Activated naive CD8-positive, alpha-beta T cell treated with anti-CD3 and anti-CD28 coated beads, Interleukin-2, amount 50 U/mL, for 24 hours (primary cell): ENCODE data around the gene CTSZ.

Experiments
- ATAC-seq: fragments of 150-1000 bp; cut with Tn5 transposase; one replicate; pipeline ENCODE4 v1.10.0; 2021
- DNase-seq: peaks from one replicate; pipeline ENCODE4 v3.0.0; 2021
- H3K27ac Mint-ChIP-seq: one replicate; pipeline ENCODE4 v1.8.0; 2021; ENCODE audit warnings: mild to moderate bottlenecking, mixed read lengths
- H3K27me3 Mint-ChIP-seq: one replicate; pipeline ENCODE4 v1.8.0; 2021; ENCODE audit warnings: mixed read lengths
- H3K36me3 Mint-ChIP-seq: one replicate; pipeline ENCODE4 v1.8.0; 2021; ENCODE audit warnings: low read depth, mixed read lengths
- H3K4me1 Mint-ChIP-seq: one replicate; pipeline ENCODE4 v1.8.0; 2021; ENCODE audit warnings: mixed read lengths
- H3K4me3 Mint-ChIP-seq: one replicate; pipeline ENCODE4 v1.8.0; 2021; ENCODE audit warnings: mild to moderate bottlenecking, moderate library complexity, mixed read lengths
- H3K9me3 Mint-ChIP-seq: one replicate; pipeline ENCODE4 v1.8.0; 2021; ENCODE audit warnings: mixed read lengths

Gene CTSZ

GRCh38 chr20:59039233-59039632 lies 32.2 kb upstream of the CTSZ start:
- peak overlapping the region; percentile 85 for H3K27ac Mint-ChIP-seq
- H3K4me1 Mint-ChIP-seq = peaks cover 55% of the 10 kb centered on the region
- ATAC-seq (no peak), DNase-seq (no peak)
- no peaks in the 10 kb centered on the region for H3K27me3 Mint-ChIP-seq
- peaks cover 66% of the 10 kb centered on the region for H3K36me3 Mint-ChIP-seq
- H3K4me3 Mint-ChIP-seq = peak overlapping the region; percentile 82
- H3K9me3 Mint-ChIP-seq = no peaks in the 10 kb centered on the region

GRCh38 chr20:59037386-59037785 lies 30.3 kb upstream of the CTSZ start:
- DNase-seq = no peak
- Mint-ChIP-seq H3K4me1 (peaks cover 54% of the 10 kb centered on the region), H3K4me3 (no peak overlapping the region), H3K27me3 (no peaks in the 10 kb centered on the region), H3K36me3 (peaks cover 77% of the 10 kb centered on the region), H3K27ac (no peak overlapping the region), H3K9me3 (no peaks in the 10 kb centered on the region)
- ATAC-seq = no peak

GRCh38 chr20:59035381-59035780 lies 28.3 kb upstream of the CTSZ start:
- DNase-seq (no peak), ATAC-seq (no peak)
- Mint-ChIP-seq H3K27ac (peak overlapping the region; percentile 10), H3K4me1 (peaks cover 57% of the 10 kb centered on the region), H3K9me3 (no peaks in the 10 kb centered on the region), H3K27me3 (no peaks in the 10 kb centered on the region), H3K36me3 (peaks cover 78% of the 10 kb centered on the region), H3K4me3 (no peak overlapping the region)

- ATAC-seq = no peak
- Mint-ChIP-seq H3K4me1 (peaks cover 58% of the 10 kb centered on the region), H3K27me3 (no peaks in the 10 kb centered on the region), H3K4me3 (peak overlapping the region; percentile 32), H3K27ac (peak overlapping the region; percentile 42), H3K36me3 (peaks cover 81% of the 10 kb centered on the region), H3K9me3 (no peaks in the 10 kb centered on the region)
- no peak for DNase-seq
Observed at GRCh38 chr20:59033616-59034165, 26.6 kb upstream of the CTSZ start.

GRCh38 chr20:59033093-59033492 lies 26.0 kb upstream of the CTSZ start:
- Mint-ChIP-seq H3K9me3 (no peaks in the 10 kb centered on the region), H3K4me3 (peak overlapping the region; percentile 88), H3K27ac (peak overlapping the region; percentile 91), H3K27me3 (no peaks in the 10 kb centered on the region), H3K36me3 (peaks cover 81% of the 10 kb centered on the region), H3K4me1 (peaks cover 60% of the 10 kb centered on the region)
- DNase-seq (no peak), ATAC-seq (no peak)

- peak; percentile 41 for ATAC-seq
Observed at GRCh38 chr20:59032713-59033059, 25.6 kb upstream of the CTSZ start.

GRCh38 chr20:59032023-59032712 lies 25.1 kb upstream of the CTSZ start, which contains the start of gene ATP5F1E:
Gene ATP5F1E, minus strand, starts transcription at chr20:59032335. Its CDS starts 84 bp downstream, at chr20:59032251.
- Mint-ChIP-seq H3K4me3 (peak within 1 kb of the TSS; percentile 90), H3K27me3 (no peaks in the 10 kb centered on the region), H3K27ac (peak within 1 kb of the TSS; percentile 95), H3K4me1 (peaks cover 65% of the 10 kb centered on the region), H3K9me3 (no peaks in the 10 kb centered on the region), H3K36me3 (peaks cover 81% of the 10 kb centered on the region)
- DNase-seq = peak; percentile 98
- ATAC-seq = peak; percentile 99

More at GRCh38 chr20:59032713-59033059, 25.6 kb upstream of the CTSZ start:
- no peaks in the 10 kb centered on the region for H3K9me3 Mint-ChIP-seq
- H3K4me3 Mint-ChIP-seq = peak overlapping the region; percentile 88
- H3K27ac Mint-ChIP-seq = peak overlapping the region; percentile 91
- H3K27me3 Mint-ChIP-seq = no peaks in the 10 kb centered on the region
- DNase-seq = no peak
- peaks cover 81% of the 10 kb centered on the region for H3K36me3 Mint-ChIP-seq
- peaks cover 61% of the 10 kb centered on the region for H3K4me1 Mint-ChIP-seq

GRCh38 chr20:59031564-59032022 lies 24.5 kb upstream of the CTSZ start:
- Mint-ChIP-seq H3K36me3 (peaks cover 81% of the 10 kb centered on the region), H3K4me1 (peaks cover 64% of the 10 kb centered on the region), H3K27ac (peak overlapping the region; percentile 95), H3K27me3 (no peaks in the 10 kb centered on the region), H3K4me3 (peak overlapping the region; percentile 90), H3K9me3 (no peaks in the 10 kb centered on the region)
- DNase-seq = no peak
- peak; percentile 2 for ATAC-seq

GRCh38 chr20:59030911-59031563 lies 24.0 kb upstream of the CTSZ start:
- peak overlapping the region; percentile 90 for H3K4me3 Mint-ChIP-seq
- H3K27me3 Mint-ChIP-seq = no peaks in the 10 kb centered on the region
- H3K27ac Mint-ChIP-seq = peak overlapping the region; percentile 95
- peaks cover 64% of the 10 kb centered on the region for H3K4me1 Mint-ChIP-seq
- DNase-seq (no peak), ATAC-seq (no peak)
- H3K9me3 Mint-ChIP-seq = no peaks in the 10 kb centered on the region
- peaks cover 79% of the 10 kb centered on the region for H3K36me3 Mint-ChIP-seq

- no peak for ATAC-seq
- peaks cover 75% of the 10 kb centered on the region for H3K36me3 Mint-ChIP-seq
- no peaks in the 10 kb centered on the region for H3K9me3 Mint-ChIP-seq
- H3K4me1 Mint-ChIP-seq = peaks cover 60% of the 10 kb centered on the region
- peak overlapping the region; percentile 37 for H3K27ac Mint-ChIP-seq
- H3K27me3 Mint-ChIP-seq = no peaks in the 10 kb centered on the region
- H3K4me3 Mint-ChIP-seq = peak overlapping the region; percentile 90
- DNase-seq = no peak
Observed at GRCh38 chr20:59028812-59029211, 21.8 kb upstream of the CTSZ start.

- Mint-ChIP-seq H3K4me3 (peak overlapping the region; percentile 9), H3K27me3 (no peaks in the 10 kb centered on the region)
- DNase-seq = no peak
Observed at GRCh38 chr20:59027741-59028320, 20.8 kb upstream of the CTSZ start.

GRCh38 chr20:59026904-59027740 lies 20.1 kb upstream of the CTSZ start:
- Mint-ChIP-seq H3K27ac (peak overlapping the region; percentile 8), H3K9me3 (no peaks in the 10 kb centered on the region), H3K27me3 (no peaks in the 10 kb centered on the region), H3K4me1 (peaks cover 51% of the 10 kb centered on the region), H3K36me3 (peaks cover 79% of the 10 kb centered on the region), H3K4me3 (no peak overlapping the region)
- DNase-seq = no peak
- ATAC-seq = no peak

More at GRCh38 chr20:59027741-59028320, 20.8 kb upstream of the CTSZ start:
- H3K27ac Mint-ChIP-seq = peak overlapping the region; percentile 8
- peaks cover 77% of the 10 kb centered on the region for H3K36me3 Mint-ChIP-seq
- H3K4me1 Mint-ChIP-seq = peaks cover 54% of the 10 kb centered on the region
- no peaks in the 10 kb centered on the region for H3K9me3 Mint-ChIP-seq
- ATAC-seq = no peak

- Mint-ChIP-seq H3K36me3 (peaks cover 69% of the 10 kb centered on the region), H3K4me1 (peaks cover 47% of the 10 kb centered on the region), H3K27me3 (no peaks in the 10 kb centered on the region), H3K9me3 (no peaks in the 10 kb centered on the region), H3K4me3 (no peak overlapping the region), H3K27ac (no peak overlapping the region)
- DNase-seq = no peak
- no peak for ATAC-seq
Observed at GRCh38 chr20:59025511-59025910, 18.5 kb upstream of the CTSZ start.

- peaks cover 43% of the 10 kb centered on the region for H3K4me1 Mint-ChIP-seq
- DNase-seq (no peak), ATAC-seq (no peak)
- peaks cover 65% of the 10 kb centered on the region for H3K36me3 Mint-ChIP-seq
- no peak overlapping the region for H3K27ac Mint-ChIP-seq
- no peak overlapping the region for H3K4me3 Mint-ChIP-seq
- H3K9me3 Mint-ChIP-seq = no peaks in the 10 kb centered on the region
- H3K27me3 Mint-ChIP-seq = no peaks in the 10 kb centered on the region
Observed at GRCh38 chr20:59025086-59025485, 18.0 kb upstream of the CTSZ start.
